K562 (cell line): ENCODE data around the gene FHL1. TPM values are rescaled to one million over a fixed set of nuclear protein-coding genes. Genes with fewer than 3 reads are reported as not detected.

Source experiments
- CBFB ChIP-seq: sonication (generic); formaldehyde crosslinking; IDR thresholded peaks from 2 replicates; pipeline ENCODE4 v1.4.0; 2020; ENCODE audit warnings: mild to moderate bottlenecking, missing genetic modification reagents
- CBX3 ChIP-seq, 2 experiments: IDR thresholded peaks; 1 replicate in 1 of 2; 2 replicates in 1 of 2; pipeline ENCODE4 v1.6.1; 2012; ENCODE audit warnings: inconsistent platforms in 2 of 2, low read length in 2 of 2, borderline replicate concordance in 1 of 2, control low read depth in 1 of 2
- CBX5 ChIP-seq: IDR thresholded peaks from 2 replicates; pipeline ENCODE4 v1.6.1; 2014; ENCODE audit warnings: low read depth, borderline replicate concordance
- ELF1 ChIP-seq: fragments of 200-800 bp; sonication (Bioruptor generic); IDR thresholded peaks from 2 replicates; pipeline ENCODE4 v1.6.1; 2016; ENCODE audit warnings: missing genetic modification characterization, missing compliant biosample characterization
- KDM1A ChIP-seq, 2 experiments: fragments of 450-650 bp; IDR thresholded peaks; 2 replicates each; pipeline ENCODE4 v1.6.1; 2016; ENCODE audit warnings: mild to moderate bottlenecking in 2 of 2
- MGA ChIP-seq: fragments of 450-650 bp; IDR thresholded peaks from 2 replicates; pipeline ENCODE4 v1.6.1; 2016; ENCODE audit warnings: mild to moderate bottlenecking, moderate library complexity
- MIER1 ChIP-seq: fragments of 450-650 bp; IDR thresholded peaks from 2 replicates; pipeline ENCODE4 v1.6.1; 2016; ENCODE audit warnings: antibody characterized with exemption, mild to moderate bottlenecking, low read depth
- MLLT1 ChIP-seq, 2 experiments: fragments of 450-650 bp; IDR thresholded peaks; 2 replicates each; pipeline ENCODE4 v1.6.1; 2016
- NFRKB ChIP-seq: fragments of 450-650 bp; IDR thresholded peaks from 2 replicates; pipeline ENCODE4 v1.6.1; 2016; ENCODE audit warnings: low read depth
- POLR2A ChIP-seq: fragments of 450-650 bp; conservative IDR thresholded peaks from 2 replicates; pipeline ENCODE4 v1.6.1; 2016
- SOX6 ChIP-seq: fragments of 450-650 bp; IDR thresholded peaks from 2 replicates; pipeline ENCODE4 v1.6.1; 2014; ENCODE audit warnings: mild to moderate bottlenecking
- TCF3 ChIP-seq: sonication (generic); formaldehyde crosslinking; IDR thresholded peaks from 2 replicates; pipeline ENCODE4 v1.4.0; 2020; ENCODE audit warnings: mild to moderate bottlenecking, missing genetic modification reagents
- TRIM24 ChIP-seq, 2 experiments: fragments of 450-650 bp; IDR thresholded peaks; 2 replicates each; pipeline ENCODE4 v1.6.1; 2016
- ZNF408 ChIP-seq: fragments of 250-450 bp; sonication (Bioruptor Pico); IDR thresholded peaks from 2 replicates; pipeline ENCODE4 v1.4.0; 2020; ENCODE audit warnings: low read depth, mild to moderate bottlenecking, moderate library complexity
- polyA plus RNA-seq, 8 experiments: library from polyadenylated mRNA; depleted of rRNA in 4 of 8; stranded (reverse) in 5 of 8; unstranded in 3 of 8; fragments of >200 nt; fragmentation: Nextera tagmentation in 2 of 8; fragmentation: Illumina TruSeq in 1 of 8; extraction: Ambion mirVana in 2 of 8; extraction: Trizol in 1 of 8; gene quantifications; 2 replicates each; pipeline versions ENCODE4 v1.2.1 to v1.2.3, GENCODE V29; 2011 to 2014; ENCODE audit warnings: inconsistent platforms in 1 of 8, missing spikeins in 1 of 8
- total RNA-seq, 7 experiments: library from RNA; depleted of rRNA in 6 of 7; stranded (reverse); fragments of >200 nt in 6 of 7; fragmentation: Illumina TruSeq in 2 of 7; extraction: Trizol in 2 of 7; gene quantifications; 2 replicates each; pipeline versions ENCODE4 v1.2.1 to v1.2.3, GENCODE V29; 2011 to 2021; ENCODE audit warnings: low replicate concordance in 1 of 7

The FHL1 gene
- total and polyA plus RNA-seq, 9 of the 15 experiments (the other 6 are each of a cell fraction or from before 2014, with no cell fraction given) = 0.03 to 3.0 (median 0.13) TPM; not detected in 1

GRCh38 chrX:136097871-136098805 lies 49.2 kb upstream of the FHL1 start (continued):
- TF ChIP-seq MGA (peak; percentile 98), MIER1 (no peak), CBX5 (0 out of 2 replicates have a peak, but pooled peaks have one; percentile 63), KDM1A (IDR thresholded peaks at IDR 0.05) (0 out of 4 replicates have a peak, but pooled peaks of 1 of the 2 experiments have one; percentile 14), SOX6 (0 out of 2 replicates have a peak, but pooled peaks have one; percentile 27), CBX3 (IDR thresholded peaks at IDR 0.05; ENCODE audit: borderline replicate concordance in 1 of 2, low read length in 2 of 2) (peak in 1 of 2 experiments; percentile 69; a peak in 1 of 3 replicates), NFRKB (0 out of 2 replicates have a peak, but pooled peaks have one; percentile 54), TRIM24 (IDR thresholded peaks at IDR 0.05) (0 out of 4 replicates have a peak, but pooled peaks have one; percentile 33 to 41), ZNF408 (no peak), POLR2A (peak; percentile 55), MLLT1 (IDR thresholded peaks at IDR 0.05) (peak in 1 of 2 experiments; percentile 84; a peak in 2 of 4 replicates), TCF3 (no peak), CBFB (CRISPR knock-in tag) (0 out of 2 replicates have a peak, but pooled peaks have one; percentile 63), ELF1 (0 out of 2 replicates have a peak, but pooled peaks have one; percentile 26)
